Right ventricle myocardium inferior (tissue), 1 donor: ENCODE measurements around the gene RPTOR. TPM values are rescaled to one million over a fixed set of nuclear protein-coding genes. Genes with fewer than 3 reads are reported as not detected.

Experiments used
- ATAC-seq: fragments of 200-7000 bp; cut with Tn5 transposase; one replicate; pipeline ENCODE4 v1.9.1; 2020; ENCODE audit warnings: mild to moderate bottlenecking, moderate library complexity
- DNase-seq: peaks from one replicate; pipeline ENCODE4 v3.0.0; 2021; ENCODE audit errors: missing footprints
- intact Hi-C: fragments of 100-400 bp; cut with DNase I; formaldehyde crosslinking; loops from one replicate; pipeline ENCODE4 v1.11.0; 2022
- total RNA-seq: library from RNA; stranded (reverse); fragmentation: NEBNext Ultra II Directional; extraction: Animal tissue kit (Norgen Biotek cat#: 25700); gene quantifications from one replicate; pipeline ENCODE4 v1.2.1, GENCODE V29; 2021
- donor health status: DM: no; HTN: yes; CAD: no; lungs with severe emphysema.

RPTOR gene
- total RNA-seq, 1 donor from 2014 or later = 18.8 TPM

DNA sequence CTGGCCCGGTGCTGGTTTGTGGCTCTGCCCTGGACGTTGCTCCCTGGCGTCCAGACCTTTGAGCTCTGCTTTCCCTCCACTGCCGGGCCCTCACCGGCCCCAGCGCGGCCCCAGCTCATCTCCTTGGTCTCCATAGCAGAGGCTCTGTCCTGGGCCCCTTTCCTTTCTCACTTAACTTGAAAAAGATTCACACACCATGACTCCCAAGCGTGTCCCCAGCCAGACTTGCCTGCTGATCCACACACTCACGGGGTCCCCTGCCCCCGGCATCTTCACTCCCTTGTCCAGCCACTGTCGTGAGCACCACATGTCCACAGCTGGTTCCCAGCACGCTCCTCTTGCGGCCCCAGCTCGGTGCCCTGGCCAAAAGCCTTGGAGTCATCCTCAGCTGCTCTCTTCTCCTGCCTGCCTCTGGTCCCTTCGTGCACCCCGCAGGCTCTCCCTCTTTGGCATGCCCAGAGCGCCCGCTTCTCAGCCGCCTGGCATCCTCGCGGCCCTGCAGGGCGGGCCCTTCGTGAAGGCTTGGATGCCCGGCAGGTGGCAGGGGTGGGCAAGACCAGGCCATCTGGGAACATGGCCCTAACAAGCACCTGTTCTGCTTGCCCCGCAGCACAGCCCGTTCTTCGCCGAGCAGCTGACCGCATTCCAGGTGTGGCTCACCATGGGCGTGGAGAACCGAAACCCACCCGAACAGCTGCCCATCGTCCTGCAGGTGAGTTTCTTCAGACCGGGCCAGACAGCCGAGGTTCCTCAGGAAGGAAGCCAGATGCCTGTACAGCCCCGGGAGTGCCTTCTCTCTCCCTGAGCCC is 301.4 kb downstream of the RPTOR start:
- intact Hi-C loops = no loop called here
- ATAC-seq = no peak
- DNase-seq = peak; percentile 47

DNA sequence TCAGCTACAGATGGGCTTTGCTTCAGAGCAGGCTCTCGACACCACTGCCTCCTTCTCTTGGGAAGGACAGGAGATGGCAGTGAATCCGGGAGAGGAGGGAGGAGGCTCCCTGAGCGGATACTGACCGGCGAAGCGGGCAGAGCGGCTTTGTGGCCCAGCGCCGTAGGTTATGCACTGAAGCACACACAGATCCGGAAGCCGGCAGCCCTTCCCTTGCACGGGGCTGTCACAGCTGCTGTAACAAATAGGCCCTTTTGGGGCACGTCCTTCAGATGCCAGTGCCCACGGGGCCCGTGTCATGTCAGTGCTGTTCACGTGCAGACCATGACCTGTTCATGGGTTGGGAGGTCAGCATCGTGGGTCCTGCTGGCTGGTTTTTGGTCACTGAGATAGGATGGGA is 302.3 kb downstream of the RPTOR start:
- DNase-seq = no peak
- no peak for ATAC-seq
- intact Hi-C loops = no loop called here

GRCh38 chr17:80847496-80848230 is 303.0 kb downstream of the RPTOR start:
- intact Hi-C loops = no loop called here
- ATAC-seq = no peak
- DNase-seq = no peak

- no peak for DNase-seq
- no peak for ATAC-seq
- intact Hi-C loops = no loop called here
These were observed 303.9 kb downstream of the RPTOR start for GRCh38 chr17:80848449-80849102.

DNA sequence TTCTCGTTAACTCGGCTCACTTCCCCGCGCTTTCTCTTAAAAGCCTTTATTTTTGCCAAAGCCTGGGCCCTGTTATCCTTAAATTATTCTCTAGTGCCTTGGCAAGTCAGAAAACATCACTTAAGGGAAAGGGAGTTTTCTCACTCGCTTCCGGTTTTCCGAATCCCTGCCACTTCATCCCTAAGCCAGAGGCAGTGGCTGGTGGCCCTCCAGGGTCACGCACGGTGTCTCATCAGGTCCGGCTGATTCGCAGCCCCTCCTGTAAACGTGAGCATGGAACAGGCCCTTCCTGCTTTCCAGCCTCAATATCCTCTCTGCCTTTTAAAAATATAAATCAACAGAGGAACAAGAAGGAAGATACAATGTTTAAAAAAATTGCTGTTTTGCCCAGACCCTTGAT is 304.5 kb downstream of the RPTOR start:
- intact Hi-C loops = no loop called here
- no peak for DNase-seq

GRCh38 chr17:80850109-80850508 is 305.5 kb downstream of the RPTOR start:
- intact Hi-C loops = no loop called here
- DNase-seq (no peak), ATAC-seq (no peak)

More for the DNA sequence above, 304.5 kb downstream of the RPTOR start:
- no peak for ATAC-seq

DNA sequence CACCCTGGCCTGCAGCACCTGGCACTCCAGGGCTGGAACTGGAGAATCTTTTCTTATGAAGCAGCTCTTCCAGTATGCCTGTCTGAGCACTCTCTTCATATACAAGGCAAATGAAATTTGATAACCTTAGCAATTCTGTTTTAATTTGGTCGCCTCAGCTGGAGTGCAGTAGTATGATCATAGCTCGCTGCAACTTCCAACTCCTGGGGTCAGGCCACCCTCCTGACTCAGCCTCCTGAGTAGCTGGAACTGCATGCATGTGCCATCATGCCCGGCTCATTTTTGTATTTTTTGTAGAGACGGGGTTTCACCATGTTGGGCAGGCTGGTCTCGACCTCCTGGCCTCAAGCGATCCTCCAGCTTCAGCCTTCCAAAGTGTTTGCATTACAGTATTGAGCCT is 306.2 kb downstream of the RPTOR start:
- DNase-seq (no peak), ATAC-seq (no peak)
- intact Hi-C loops = no loop called here

- no peak for DNase-seq
- intact Hi-C loops = no loop called here
- no peak for ATAC-seq
These were observed 306.8 kb downstream of the RPTOR start for GRCh38 chr17:80851277-80851925.

GRCh38 chr17:80852476-80853015 is 307.9 kb downstream of the RPTOR start:
- intact Hi-C loops = no loop called here
- ATAC-seq = no peak

GRCh38 chr17:80853076-80853475 is 308.4 kb downstream of the RPTOR start:
- intact Hi-C loops = no loop called here
- ATAC-seq (peak; percentile 13), DNase-seq (no peak)

More at GRCh38 chr17:80852476-80853015, 307.9 kb downstream of the RPTOR start:
- DNase-seq = no peak

DNA sequence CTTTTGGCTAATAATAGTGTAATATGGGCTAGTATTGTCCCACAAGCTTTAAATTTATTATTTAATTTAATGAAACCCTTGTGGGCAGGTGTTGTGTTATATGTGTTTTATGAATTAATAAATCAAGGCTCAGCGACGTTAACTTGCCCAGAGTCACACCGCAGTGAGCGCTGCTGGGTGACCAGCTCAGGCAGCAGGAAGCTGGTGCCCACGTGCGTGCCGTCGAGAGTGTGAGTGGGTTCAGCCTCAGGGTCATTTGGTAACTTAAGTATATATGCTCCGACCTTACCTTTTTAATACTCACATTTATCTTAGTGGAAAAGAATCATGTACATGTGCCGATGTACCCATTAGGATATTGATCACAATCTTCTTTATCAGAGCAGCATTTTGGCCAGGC is 309.6 kb downstream of the RPTOR start:
- intact Hi-C loops = no loop called here
- no peak for DNase-seq
- ATAC-seq = no peak

- ATAC-seq (no peak), DNase-seq (peak; percentile 51)
- intact Hi-C loops = no loop called here
These were observed 310.7 kb downstream of the RPTOR start for GRCh38 chr17:80855196-80855947.

- DNase-seq = peak; percentile 49
- ATAC-seq = no peak
- intact Hi-C loops = no loop called here
These were observed 311.6 kb downstream of the RPTOR start for GRCh38 chr17:80855948-80856862.

- intact Hi-C loops = no loop called here
- ATAC-seq = no peak
- no peak for DNase-seq
These were observed 312.5 kb downstream of the RPTOR start for GRCh38 chr17:80856863-80857755.

GRCh38 chr17:80857756-80858171 is 313.1 kb downstream of the RPTOR start:
- ATAC-seq = no peak
- intact Hi-C loops = no loop called here
- peak; percentile 46 for DNase-seq

GRCh38 chr17:80858301-80859001 is 313.8 kb downstream of the RPTOR start:
- no peak for DNase-seq
- intact Hi-C loops = no loop called here
- no peak for ATAC-seq
